Measurements from ENCODE around the gene PMAIP1.

Gene PMAIP1

GRCh38 chr18:59897321-59897954 is 2.4 kb upstream of the PMAIP1 start:
- no peak for DNase-seq (ENCODE audit: low spot score)
- in situ Hi-C loops (cut with MboI; ENCODE audit: low sequenced_read_pairs, unreplicated experiment) = no loop called here
- TF ChIP-seq CTCF (IDR thresholded peaks at IDR 0.05; ENCODE audit: borderline replicate concordance, control extremely low read depth, extremely low read depth, insufficient read depth, missing control alignments) = no peak

GRCh38 chr18:59898093-59898492 is 1.7 kb upstream of the PMAIP1 start:
- DNase-seq (ENCODE audit: low spot score) = no peak
- in situ Hi-C loops (cut with MboI; ENCODE audit: low sequenced_read_pairs, unreplicated experiment) = no loop called here
- TF ChIP-seq CTCF (IDR thresholded peaks at IDR 0.05; ENCODE audit: borderline replicate concordance, control extremely low read depth, extremely low read depth, insufficient read depth, missing control alignments) = no peak

- in situ Hi-C loops (cut with MboI; ENCODE audit: low sequenced_read_pairs, unreplicated experiment) = no loop called here
These were observed 1.0 kb upstream of the PMAIP1 start for GRCh38 chr18:59898609-59899297.

GRCh38 chr18:59900222-59901128 is 679 bp downstream of the PMAIP1 start:
- DNase-seq (ENCODE audit: low spot score) = peak; percentile 73
- in situ Hi-C loops (cut with MboI; ENCODE audit: low sequenced_read_pairs, unreplicated experiment) = loop anchor here (10.0 kb wide), 1 partner anchor 56 kb away; no protein-coding TSS in a partner anchor

More at GRCh38 chr18:59898609-59899297, 1.0 kb upstream of the PMAIP1 start:
- no peak for TF ChIP-seq CTCF (IDR thresholded peaks at IDR 0.05; ENCODE audit: borderline replicate concordance, control extremely low read depth, extremely low read depth, insufficient read depth, missing control alignments)
- DNase-seq (ENCODE audit: low spot score) = peak; percentile 43

GRCh38 chr18:59902131-59902992 is 2.6 kb downstream of the PMAIP1 start:
- DNase-seq (ENCODE audit: low spot score) = no peak
- in situ Hi-C loops (cut with MboI; ENCODE audit: low sequenced_read_pairs, unreplicated experiment) = loop anchor here (10.0 kb wide), 1 partner anchor 58 kb away; no protein-coding TSS in a partner anchor
- no peak for TF ChIP-seq CTCF (IDR thresholded peaks at IDR 0.05; ENCODE audit: borderline replicate concordance, control extremely low read depth, extremely low read depth, insufficient read depth, missing control alignments)

More at GRCh38 chr18:59900222-59901128, 679 bp downstream of the PMAIP1 start:
- TF ChIP-seq CTCF (IDR thresholded peaks at IDR 0.05; ENCODE audit: borderline replicate concordance, control extremely low read depth, extremely low read depth, insufficient read depth, missing control alignments) = no peak

All from GM13976 (cell line).